ENCODE data around the gene CLCN4.

GRCh38 chrX:10142041-10142599 is 14.7 kb upstream of the CLCN4 start:
- TF ChIP-seq CTCF (IDR thresholded peaks at IDR 0.05) (no peak), POLR2A (IDR thresholded peaks at IDR 0.05) (no peak)
